Gastrocnemius medialis (tissue), 4 donors: ENCODE data around the gene RUNDC3A.

ENCODE experiments used
- POLR2A ChIP-seq, 2 donors: fragments of 450-650 bp; IDR thresholded peaks; one replicate each; pipeline ENCODE4 v1.6.1; 2017; ENCODE audit warnings: antibody characterized with exemption in 2 of 2, mild to moderate bottlenecking in 2 of 2, moderate library complexity in 2 of 2
- TF ChIP-seq, protein P1 (sequence below), 5 experiments: fragments of 450-650 bp in 3 of 5; fragments of 200-600 bp in 2 of 5; sonication (generic) in 2 of 5; IDR thresholded peaks in 4 of 5; conservative IDR thresholded peaks in 1 of 5; 1 replicate in 4 of 5; 2 replicates in 1 of 5; pipeline ENCODE4 v1.5.1; 2016 to 2019; ENCODE audit warnings: antibody characterized with exemption in 5 of 5, mild to moderate bottlenecking in 3 of 5, moderate library complexity in 3 of 5

DNA sequence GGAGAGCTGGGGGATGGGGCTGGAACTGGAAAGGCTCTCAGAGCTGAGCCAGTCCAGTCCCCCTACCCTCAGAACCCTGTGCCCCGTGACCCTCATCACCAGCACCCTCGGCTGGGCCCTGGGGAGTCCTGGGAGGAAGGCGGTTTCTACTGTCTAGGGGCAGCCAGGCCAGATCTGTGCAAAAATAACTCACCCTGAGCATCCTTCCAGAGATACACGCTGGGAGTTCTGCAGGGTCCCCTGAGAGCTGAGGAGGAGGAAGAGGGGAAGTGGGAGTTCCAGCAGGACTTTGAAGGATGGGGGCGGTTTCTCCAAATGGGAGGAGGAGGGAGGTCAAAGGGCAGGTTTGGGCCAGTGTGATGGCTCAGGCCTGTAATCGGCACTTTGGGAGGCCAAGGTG is 35.4 kb upstream of the RUNDC3A start:
- TF ChIP-seq, protein P1, sequence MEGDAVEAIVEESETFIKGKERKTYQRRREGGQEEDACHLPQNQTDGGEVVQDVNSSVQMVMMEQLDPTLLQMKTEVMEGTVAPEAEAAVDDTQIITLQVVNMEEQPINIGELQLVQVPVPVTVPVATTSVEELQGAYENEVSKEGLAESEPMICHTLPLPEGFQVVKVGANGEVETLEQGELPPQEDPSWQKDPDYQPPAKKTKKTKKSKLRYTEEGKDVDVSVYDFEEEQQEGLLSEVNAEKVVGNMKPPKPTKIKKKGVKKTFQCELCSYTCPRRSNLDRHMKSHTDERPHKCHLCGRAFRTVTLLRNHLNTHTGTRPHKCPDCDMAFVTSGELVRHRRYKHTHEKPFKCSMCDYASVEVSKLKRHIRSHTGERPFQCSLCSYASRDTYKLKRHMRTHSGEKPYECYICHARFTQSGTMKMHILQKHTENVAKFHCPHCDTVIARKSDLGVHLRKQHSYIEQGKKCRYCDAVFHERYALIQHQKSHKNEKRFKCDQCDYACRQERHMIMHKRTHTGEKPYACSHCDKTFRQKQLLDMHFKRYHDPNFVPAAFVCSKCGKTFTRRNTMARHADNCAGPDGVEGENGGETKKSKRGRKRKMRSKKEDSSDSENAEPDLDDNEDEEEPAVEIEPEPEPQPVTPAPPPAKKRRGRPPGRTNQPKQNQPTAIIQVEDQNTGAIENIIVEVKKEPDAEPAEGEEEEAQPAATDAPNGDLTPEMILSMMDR (IDR thresholded peaks at IDR 0.05 in 4 of 5, conservative IDR thresholded peaks at IDR 0.05 in 1 of 5): no peak
- no peak for TF ChIP-seq POLR2A (IDR thresholded peaks at IDR 0.05)
